Large intestine (tissue), 3 donors: Measurements from ENCODE around the gene ARSG. TPM values are rescaled to one million over a fixed set of nuclear protein-coding genes. Genes with fewer than 3 reads are reported as not detected.

Experiments
- DNase-seq, 2 donors: peaks; one replicate each; pipeline versions ENCODE4 v3.0.0 to v3.0.0-alpha.2; 2013
- H3K27ac ChIP-seq: one replicate; pipeline ENCODE4 v1.5.1; 2013; ENCODE audit warnings: low read length
- H3K27me3 ChIP-seq: 2 replicates; pipeline ENCODE4 v1.6.1; 2013; ENCODE audit warnings: low read length; ENCODE audit not compliant: control insufficient read depth, insufficient read depth
- H3K36me3 ChIP-seq: 2 replicates; pipeline ENCODE4 v1.6.1; 2013; ENCODE audit warnings: low read length; ENCODE audit not compliant: control insufficient read depth, insufficient read depth
- H3K4me1 ChIP-seq: one replicate; pipeline ENCODE4 v1.6.1; 2013; ENCODE audit warnings: low read length; ENCODE audit not compliant: control insufficient read depth, insufficient read depth
- H3K4me3 ChIP-seq: one replicate; pipeline ENCODE4 v1.5.1; 2013; ENCODE audit warnings: low read length
- H3K9me3 ChIP-seq: one replicate; pipeline ENCODE4 v1.6.1; 2013; ENCODE audit warnings: mild to moderate bottlenecking, low read depth, low read length, moderate library complexity; ENCODE audit not compliant: control insufficient read depth
- WGBS: methylation state at CpG from one replicate; pipeline ENCODE4 v1.1.5; 2013; ENCODE audit warnings: low lambda C conversion rate; ENCODE audit not compliant: insufficient coverage; 5-methylcytosine and 5-hydroxymethylcytosine counted together
- polyA plus RNA-seq: library from polyadenylated mRNA; unstranded; fragments of 120-200 nt; gene quantifications from one replicate; pipeline ENCODE4 v1.2.1, GENCODE V29; 2013

Gene ARSG
- polyA plus RNA-seq, 1 donor = 1.3 TPM

- H3K9me3 ChIP-seq = peaks cover 3% of the 10 kb centered on the region
These were observed 2.3 kb downstream of the ARSG start for GRCh38 chr17:68293490-68294195.

GRCh38 chr17:68294196-68294555 lies 2.9 kb downstream of the ARSG start:
- no CpG with 5 or more reads among the region's 3 CpGs for WGBS
- Histone ChIP-seq H3K9me3 (peaks cover 3% of the 10 kb centered on the region), H3K4me1 (no peaks in the 10 kb centered on the region), H3K27ac (no peak overlapping the region), H3K27me3 (peaks cover 62% of the 10 kb centered on the region), H3K4me3 (no peak overlapping the region), H3K36me3 (no peaks in the 10 kb centered on the region)
- DNase-seq = no peak

More at GRCh38 chr17:68293490-68294195, 2.3 kb downstream of the ARSG start:
- Histone ChIP-seq H3K27ac (no peak overlapping the region), H3K27me3 (peaks cover 68% of the 10 kb centered on the region), H3K4me1 (no peaks in the 10 kb centered on the region), H3K36me3 (no peaks in the 10 kb centered on the region), H3K4me3 (no peak overlapping the region)
- no peak for DNase-seq
- WGBS = 57% methylated on average over 1 of the region's 6 CpGs

- peaks cover 58% of the 10 kb centered on the region for H3K27me3 ChIP-seq
- H3K4me1 ChIP-seq = no peaks in the 10 kb centered on the region
- DNase-seq = no peak
These were observed 3.3 kb downstream of the ARSG start for GRCh38 chr17:68294617-68295016.

GRCh38 chr17:68295086-68295485 lies 3.8 kb downstream of the ARSG start:
- no peaks in the 10 kb centered on the region for H3K36me3 ChIP-seq
- peaks cover 3% of the 10 kb centered on the region for H3K9me3 ChIP-seq
- no peak overlapping the region for H3K4me3 ChIP-seq
- no peaks in the 10 kb centered on the region for H3K4me1 ChIP-seq
- no peak overlapping the region for H3K27ac ChIP-seq
- WGBS = no CpG with 5 or more reads among the region's 7 CpGs
- no peak for DNase-seq
- peaks cover 56% of the 10 kb centered on the region for H3K27me3 ChIP-seq

More at GRCh38 chr17:68294617-68295016, 3.3 kb downstream of the ARSG start:
- Histone ChIP-seq H3K4me3 (no peak overlapping the region), H3K27ac (no peak overlapping the region), H3K36me3 (no peaks in the 10 kb centered on the region), H3K9me3 (peaks cover 3% of the 10 kb centered on the region)
- no CpG with 5 or more reads among the region's 4 CpGs for WGBS

- Histone ChIP-seq H3K9me3 (peaks cover 3% of the 10 kb centered on the region), H3K27me3 (peaks cover 48% of the 10 kb centered on the region), H3K4me3 (no peak overlapping the region), H3K4me1 (no peaks in the 10 kb centered on the region), H3K36me3 (no peaks in the 10 kb centered on the region), H3K27ac (no peak overlapping the region)
- DNase-seq = no peak
- no CpG with 5 or more reads among the region's 18 CpGs for WGBS
These were observed 5.2 kb downstream of the ARSG start for GRCh38 chr17:68296217-68297191.

- DNase-seq = no peak
- Histone ChIP-seq H3K27me3 (peaks cover 43% of the 10 kb centered on the region), H3K9me3 (no peaks in the 10 kb centered on the region), H3K36me3 (no peaks in the 10 kb centered on the region), H3K27ac (no peak overlapping the region), H3K4me3 (no peak overlapping the region), H3K4me1 (no peaks in the 10 kb centered on the region)
- no CpG with 5 or more reads among the region's 4 CpGs for WGBS
These were observed 5.9 kb downstream of the ARSG start for GRCh38 chr17:68297195-68297594.

- Histone ChIP-seq H3K27ac (no peak overlapping the region), H3K4me1 (no peaks in the 10 kb centered on the region), H3K27me3 (peaks cover 29% of the 10 kb centered on the region), H3K4me3 (no peak overlapping the region), H3K9me3 (no peaks in the 10 kb centered on the region), H3K36me3 (no peaks in the 10 kb centered on the region)
- no peak for DNase-seq
These were observed 7.3 kb downstream of the ARSG start for GRCh38 chr17:68298601-68299000.

- no peaks in the 10 kb centered on the region for H3K9me3 ChIP-seq
- peaks cover 17% of the 10 kb centered on the region for H3K27me3 ChIP-seq
- no peaks in the 10 kb centered on the region for H3K4me1 ChIP-seq
- H3K27ac ChIP-seq = no peak overlapping the region
- no peak overlapping the region for H3K4me3 ChIP-seq
- WGBS = no CpG with 5 or more reads among the region's 3 CpGs
- DNase-seq = no peak
- H3K36me3 ChIP-seq = no peaks in the 10 kb centered on the region
These were observed 8.5 kb downstream of the ARSG start for GRCh38 chr17:68299817-68300216.

GRCh38 chr17:68301438-68301959 lies 10.2 kb downstream of the ARSG start:
- Histone ChIP-seq H3K9me3 (no peaks in the 10 kb centered on the region), H3K4me1 (no peaks in the 10 kb centered on the region), H3K27ac (no peak overlapping the region), H3K27me3 (peaks cover 14% of the 10 kb centered on the region), H3K4me3 (no peak overlapping the region), H3K36me3 (no peaks in the 10 kb centered on the region)
- 79% methylated on average over 3 of the region's 9 CpGs for WGBS
- DNase-seq = no peak

- peaks cover 7% of the 10 kb centered on the region for H3K27me3 ChIP-seq
- no peak for DNase-seq
- WGBS = no CpG with 5 or more reads among the region's 10 CpGs
- no peaks in the 10 kb centered on the region for H3K4me1 ChIP-seq
- no peak overlapping the region for H3K4me3 ChIP-seq
- H3K9me3 ChIP-seq = no peaks in the 10 kb centered on the region
- H3K36me3 ChIP-seq = no peaks in the 10 kb centered on the region
- no peak overlapping the region for H3K27ac ChIP-seq
These were observed 10.8 kb downstream of the ARSG start for GRCh38 chr17:68302066-68302564.
